Measurements from ENCODE around the gene MICALL1.

GRCh38 chr22:37972527-37972926 is 66.4 kb downstream of the MICALL1 start:
- TF ChIP-seq CTCF (IDR thresholded peaks at IDR 0.05) = no peak
- TF ChIP-seq POLR2A (IDR thresholded peaks at IDR 0.05) = peak in 1 of 2 donors; percentile 10
- peak in 1 of 2 donors; percentile 41 for TF ChIP-seq EP300 (IDR thresholded peaks at IDR 0.05)
